HCT116 (cell line): ENCODE measurements around the gene NRCAM. TPM values are rescaled to one million over a fixed set of nuclear protein-coding genes. Genes with fewer than 3 reads are reported as not detected.

Experiments used
- ATAC-seq: fragments of 200-7000 bp; cut with Tn5 transposase; 2 replicates; pipeline ENCODE4 v1.9.1; 2020; ENCODE audit warnings: mild to moderate bottlenecking, moderate library complexity
- BruUV-seq: library from RNA; stranded (reverse); fragments of 400-500 nt; replicated peaks from 2 replicates; lab custom pipeline; 2021; lab: Mats Ljungman, UMichigan
- CTCF ChIA-PET: fragments of 300-600 bp; sonication (Branson Sonifier 250); formaldehyde crosslinking; loops from one replicate; lab custom pipeline; 2021; ENCODE audit warnings: antibody characterized with exemption; lab: Charles Lee
- POLR2A ChIA-PET: fragments of 300-600, 350-600 bp; sonication (Branson Sonifier 250); formaldehyde crosslinking; loops from one replicate; lab custom pipeline; 2021; ENCODE audit warnings: antibody characterized with exemption; lab: Charles Lee
- RAD21 ChIA-PET, 2 experiments: fragments of 300-600 bp; sonication (Branson Sonifier 250); formaldehyde crosslinking; loops; one replicate each; lab custom pipeline; 2023; ENCODE audit warnings: low total read pairs in 2 of 2; ENCODE audit not compliant: uncharacterized antibody in 2 of 2, unreplicated experiment in 2 of 2, low non-redundant PET in 1 of 2; lab: Charles Lee
- DNase-seq: peaks from one replicate; pipeline ENCODE4 v3.0.0-alpha.2; 2010; ENCODE audit warnings: low read depth, low spot score
- H2AFZ ChIP-seq: fragments of 200-600 bp; shearing (Covaris generic), sonication (generic); 2 replicates; pipeline ENCODE4 v1.6.1; 2017; ENCODE audit warnings: low read depth, mixed run types, mixed read lengths, antibody characterized with exemption, low read length; ENCODE audit not compliant: poor library complexity, severe bottlenecking
- H3K27ac ChIP-seq: 2 replicates; pipeline ENCODE4 v1.5.1; 2012; ENCODE audit warnings: low read depth, low read length
- H3K27me3 ChIP-seq: fragments of 200-600 bp; sonication (generic); 2 replicates; pipeline ENCODE4 v1.6.1; 2016; ENCODE audit warnings: mixed run types, low read length, mixed read lengths; ENCODE audit not compliant: insufficient read depth
- H3K36me3 ChIP-seq, 2 experiments: fragments of 200-500 bp in 1 of 2; fragments of 200-600 bp in 1 of 2; sonication (Bioruptor generic) in 1 of 2; sonication (generic) in 1 of 2; 2 replicates each; pipeline versions ENCODE4 v1.5.1 to v1.6.1; 2014 to 2016; ENCODE audit warnings: low read length in 2 of 2, inconsistent platforms in 1 of 2, mixed read lengths in 1 of 2, mixed run types in 1 of 2; ENCODE audit not compliant: insufficient read depth in 2 of 2, control insufficient read depth in 1 of 2
- H3K4me1 ChIP-seq, 2 experiments: fragments of 200-600 bp in 1 of 2; sonication (generic) in 1 of 2; 2 replicates each; pipeline versions ENCODE4 v1.5.1 to v1.6.1; 2012 to 2017; ENCODE audit warnings: low read length in 2 of 2, inconsistent platforms in 1 of 2, mild to moderate bottlenecking in 1 of 2, mixed read lengths in 1 of 2, mixed run types in 1 of 2, moderate library complexity in 1 of 2; ENCODE audit not compliant: insufficient read depth in 2 of 2, control insufficient read depth in 1 of 2
- H3K4me2 ChIP-seq: fragments of 200-600 bp; sonication (generic); 2 replicates; pipeline ENCODE4 v1.6.1; 2017; ENCODE audit warnings: mixed run types, low read length, mixed read lengths
- H3K4me3 ChIP-seq, 2 experiments: fragments of 200-600 bp in 1 of 2; sonication (generic) in 1 of 2; replicated peaks in 1 of 2; 2 replicates each; pipeline ENCODE4 v1.5.1; 2011 to 2016; ENCODE audit warnings: low read length in 2 of 2, control low read depth in 1 of 2, low read depth in 1 of 2, mild to moderate bottlenecking in 1 of 2, mixed read lengths in 1 of 2, mixed run types in 1 of 2
- H3K79me2 ChIP-seq: fragments of 200-600 bp; sonication (generic); 2 replicates; pipeline ENCODE4 v1.6.1; 2017; ENCODE audit warnings: mild to moderate bottlenecking, mixed run types, low read length, moderate library complexity, mixed read lengths; ENCODE audit not compliant: insufficient read depth
- H3K9ac ChIP-seq: fragments of 200-600 bp; sonication (generic); 2 replicates; pipeline ENCODE4 v1.6.1; 2016; ENCODE audit warnings: low read length, mixed read lengths
- H3K9me2 ChIP-seq: fragments of 200-600 bp; sonication (generic), shearing (Covaris generic); 2 replicates; pipeline ENCODE4 v1.6.1; 2017; ENCODE audit warnings: mixed run types, mild to moderate bottlenecking, moderate library complexity; ENCODE audit not compliant: insufficient read depth
- H3K9me3 ChIP-seq, 2 experiments: fragments of 200-500 bp in 1 of 2; fragments of 200-600 bp in 1 of 2; sonication (Bioruptor generic) in 1 of 2; sonication (generic) in 1 of 2; 2 replicates each; pipeline ENCODE4 v1.6.1; 2014 to 2017; ENCODE audit warnings: low read length in 2 of 2, mixed read lengths in 2 of 2, inconsistent platforms in 1 of 2, low read depth in 1 of 2, mild to moderate bottlenecking in 1 of 2, mixed run types in 1 of 2, moderate library complexity in 1 of 2; ENCODE audit not compliant: control insufficient read depth in 1 of 2, insufficient read depth in 1 of 2
- H4K20me1 ChIP-seq: fragments of 200-600 bp; sonication (generic), shearing (Covaris generic); 2 replicates; pipeline ENCODE4 v1.6.1; 2017; ENCODE audit warnings: mixed run types, mild to moderate bottlenecking, moderate library complexity; ENCODE audit not compliant: insufficient read depth
- CBX3 ChIP-seq: IDR thresholded peaks from 2 replicates; pipeline ENCODE4 v1.6.1; 2012; ENCODE audit warnings: low read depth
- CEBPB ChIP-seq: IDR thresholded peaks from 2 replicates; pipeline ENCODE4 v1.6.1; 2012; ENCODE audit warnings: low read depth
- EGR1 ChIP-seq: IDR thresholded peaks from 2 replicates; pipeline ENCODE4 v1.6.1; 2012; ENCODE audit warnings: low read depth
- ELF1 ChIP-seq: IDR thresholded peaks from 2 replicates; pipeline ENCODE4 v1.6.1; 2012; ENCODE audit warnings: low read depth, borderline replicate concordance
- FOSL1 ChIP-seq: IDR thresholded peaks from 2 replicates; pipeline ENCODE4 v1.6.1; 2012; ENCODE audit warnings: low read depth
- JUND ChIP-seq: IDR thresholded peaks from 2 replicates; pipeline ENCODE4 v1.6.1; 2012
- POLR2AphosphoS5 ChIP-seq: IDR thresholded peaks from 2 replicates; pipeline ENCODE4 v1.6.1; 2011; ENCODE audit warnings: mild to moderate bottlenecking, low read depth, low read length, moderate library complexity
- RAD21 ChIP-seq: IDR thresholded peaks from 2 replicates; pipeline ENCODE4 v1.6.1; 2012; ENCODE audit warnings: low read depth, mild to moderate bottlenecking
- SIN3A ChIP-seq: IDR thresholded peaks from 2 replicates; pipeline ENCODE4 v1.6.1; 2012; ENCODE audit warnings: low read depth
- SRF ChIP-seq: IDR thresholded peaks from 2 replicates; pipeline ENCODE4 v1.6.1; 2012; ENCODE audit warnings: low read depth
- TCF7L2 ChIP-seq: IDR thresholded peaks from 2 replicates; pipeline ENCODE4 v1.7.0; 2011; ENCODE audit warnings: borderline replicate concordance, inconsistent platforms; ENCODE audit not compliant: insufficient read depth, insufficient read length; ENCODE audit errors: extremely low read depth
- YY1 ChIP-seq: IDR thresholded peaks from 2 replicates; pipeline ENCODE4 v1.6.1; 2011; ENCODE audit warnings: low read length, low read depth, moderate library complexity, mild to moderate bottlenecking; ENCODE audit not compliant: insufficient replicate concordance; ENCODE audit errors: extremely low read depth
- ZFX ChIP-seq: fragments of 450-650 bp; IDR thresholded peaks from 2 replicates; pipeline ENCODE4 v1.6.1; 2017
- intact Hi-C: fragments of 100-400 bp; cut with micrococcal nuclease; formaldehyde crosslinking; loops from 2 replicates; pipeline ENCODE4 v1.10.0; 2022
- total RNA-seq: library from RNA; stranded (reverse); gene quantifications from one replicate; pipeline ENCODE4 v1.2.1, GENCODE V29; 2021; ENCODE audit not compliant: unreplicated experiment
- TF ChIP-seq, protein P1 (sequence below): IDR thresholded peaks from 2 replicates; pipeline ENCODE4 v1.6.1; 2012
- TF ChIP-seq, protein P2 (sequence below): IDR thresholded peaks from 2 replicates; pipeline ENCODE4 v1.6.1; 2012
- TF ChIP-seq, protein P3 (sequence below), 3 experiments: fragments of 200-600 bp in 1 of 3; sonication (generic) in 1 of 3; IDR thresholded peaks in 2 of 3; conservative IDR thresholded peaks in 1 of 3; 2 replicates each; pipeline ENCODE4 v1.5.1; 2012 to 2017; ENCODE audit warnings: low read depth in 2 of 3, low read length in 2 of 3, antibody characterized with exemption in 1 of 3, borderline replicate concordance in 1 of 3, control low read depth in 1 of 3, mild to moderate bottlenecking in 1 of 3, mixed read lengths in 1 of 3, mixed run types in 1 of 3, moderate library complexity in 1 of 3; ENCODE audit not compliant: insufficient read depth in 1 of 3
- TF ChIP-seq, protein P4 (sequence below): IDR thresholded peaks from 2 replicates; pipeline ENCODE4 v1.6.1; 2011; ENCODE audit warnings: mild to moderate bottlenecking, low read length, moderate library complexity; ENCODE audit not compliant: insufficient replicate concordance; ENCODE audit errors: extremely low read depth

NRCAM gene
- total RNA-seq, 1 experiment from 2014 or later: 0.15 TPM

DNA sequence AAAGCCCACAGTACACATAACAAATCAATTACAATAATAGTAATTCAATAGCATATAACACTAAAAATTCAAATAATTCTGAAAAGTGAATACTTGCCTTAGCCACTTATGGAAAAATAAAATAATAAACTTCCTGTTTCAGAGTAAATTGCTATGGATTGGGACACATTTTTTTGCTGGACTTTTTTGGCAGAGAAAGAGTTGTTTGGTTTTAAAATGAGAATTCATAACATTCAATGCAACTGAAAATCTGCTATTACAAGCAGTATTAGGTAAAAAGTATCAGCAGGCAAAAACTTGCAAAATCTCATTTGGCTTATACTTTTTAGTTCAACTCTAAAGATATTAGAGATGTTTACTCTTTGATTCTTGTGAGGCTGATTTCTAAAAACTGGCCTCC, 141.7 kb downstream of the NRCAM start:
- ChIA-PET RAD21 (no interaction called here), CTCF (no interaction called here), POLR2A (no interaction called here)
- BruUV-seq: no TSS peak
- Histone ChIP-seq H3K4me1 (no peaks in the 10 kb centered on the region), H3K9ac (no peak overlapping the region), H3K79me2 (no peaks in the 10 kb centered on the region), H2AFZ (no peak overlapping the region), H3K27ac (no peak overlapping the region), H3K36me3 (no peaks in the 10 kb centered on the region), H3K9me2 (no peaks in the 10 kb centered on the region), H4K20me1 (no peaks in the 10 kb centered on the region), H3K9me3 (no peaks in the 10 kb centered on the region), H3K27me3 (no peaks in the 10 kb centered on the region), H3K4me2 (no peak overlapping the region), H3K4me3 (no peak overlapping the region)
- ATAC-seq: no peak
- intact Hi-C loops: no loop called here
- TF ChIP-seq CBX3 (no peak), SIN3A (no peak), EGR1 (no peak), ELF1 (no peak), RAD21 (no peak), JUND (no peak), YY1 (no peak), CEBPB (no peak), SRF (no peak), POLR2AphosphoS5 (no peak)
- TF ChIP-seq, protein P1, sequence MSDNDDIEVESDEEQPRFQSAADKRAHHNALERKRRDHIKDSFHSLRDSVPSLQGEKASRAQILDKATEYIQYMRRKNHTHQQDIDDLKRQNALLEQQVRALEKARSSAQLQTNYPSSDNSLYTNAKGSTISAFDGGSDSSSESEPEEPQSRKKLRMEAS: no peak
- TF ChIP-seq, protein P2, sequence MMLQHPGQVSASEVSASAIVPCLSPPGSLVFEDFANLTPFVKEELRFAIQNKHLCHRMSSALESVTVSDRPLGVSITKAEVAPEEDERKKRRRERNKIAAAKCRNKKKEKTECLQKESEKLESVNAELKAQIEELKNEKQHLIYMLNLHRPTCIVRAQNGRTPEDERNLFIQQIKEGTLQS: no peak
- no peak for DNase-seq

DNA sequence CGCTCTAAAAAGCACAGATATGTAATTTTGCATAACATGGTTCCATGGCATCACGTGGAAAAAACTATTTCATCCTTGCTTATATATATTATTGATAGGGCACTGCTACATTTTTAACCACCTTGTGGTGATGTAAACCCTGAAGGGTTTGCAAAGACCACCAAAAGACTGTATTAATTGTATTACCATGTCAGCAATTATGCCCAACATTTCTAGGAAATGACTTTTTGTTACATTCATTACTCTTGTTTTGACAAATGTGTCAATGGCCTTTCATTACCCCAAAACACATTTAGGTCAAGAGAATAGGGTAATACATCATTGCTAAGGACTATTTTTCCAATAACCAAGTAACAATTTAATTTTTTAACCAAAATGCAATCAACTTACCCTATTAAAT, 142.2 kb downstream of the NRCAM start:
- no peaks in the 10 kb centered on the region for H3K36me3 ChIP-seq

More for the DNA sequence above, 142.2 kb downstream of the NRCAM start:
- ChIA-PET POLR2A (no interaction called here), RAD21 (no interaction called here), CTCF (no interaction called here)
- intact Hi-C loops: no loop called here
- H2AFZ ChIP-seq: no peak overlapping the region
- no peaks in the 10 kb centered on the region for H3K9me2 ChIP-seq
- DNase-seq (no peak), ATAC-seq (no peak)
- no peaks in the 10 kb centered on the region for H3K79me2 ChIP-seq
- H3K9ac ChIP-seq: no peak overlapping the region
- H3K4me3 ChIP-seq: no peak overlapping the region
- no peaks in the 10 kb centered on the region for H3K27me3 ChIP-seq
- no TSS peak for BruUV-seq
- TF ChIP-seq SRF: no peak
- TF ChIP-seq, protein P3, sequence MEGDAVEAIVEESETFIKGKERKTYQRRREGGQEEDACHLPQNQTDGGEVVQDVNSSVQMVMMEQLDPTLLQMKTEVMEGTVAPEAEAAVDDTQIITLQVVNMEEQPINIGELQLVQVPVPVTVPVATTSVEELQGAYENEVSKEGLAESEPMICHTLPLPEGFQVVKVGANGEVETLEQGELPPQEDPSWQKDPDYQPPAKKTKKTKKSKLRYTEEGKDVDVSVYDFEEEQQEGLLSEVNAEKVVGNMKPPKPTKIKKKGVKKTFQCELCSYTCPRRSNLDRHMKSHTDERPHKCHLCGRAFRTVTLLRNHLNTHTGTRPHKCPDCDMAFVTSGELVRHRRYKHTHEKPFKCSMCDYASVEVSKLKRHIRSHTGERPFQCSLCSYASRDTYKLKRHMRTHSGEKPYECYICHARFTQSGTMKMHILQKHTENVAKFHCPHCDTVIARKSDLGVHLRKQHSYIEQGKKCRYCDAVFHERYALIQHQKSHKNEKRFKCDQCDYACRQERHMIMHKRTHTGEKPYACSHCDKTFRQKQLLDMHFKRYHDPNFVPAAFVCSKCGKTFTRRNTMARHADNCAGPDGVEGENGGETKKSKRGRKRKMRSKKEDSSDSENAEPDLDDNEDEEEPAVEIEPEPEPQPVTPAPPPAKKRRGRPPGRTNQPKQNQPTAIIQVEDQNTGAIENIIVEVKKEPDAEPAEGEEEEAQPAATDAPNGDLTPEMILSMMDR (IDR thresholded peaks at IDR 0.05 in 2 of 3, conservative IDR thresholded peaks at IDR 0.05 in 1 of 3; ENCODE audit: borderline replicate concordance in 1 of 3, insufficient read depth in 1 of 3, low read depth in 2 of 3, low read length in 2 of 3): no peak
- TF ChIP-seq TCF7L2: no peak
- TF ChIP-seq, protein P4, sequence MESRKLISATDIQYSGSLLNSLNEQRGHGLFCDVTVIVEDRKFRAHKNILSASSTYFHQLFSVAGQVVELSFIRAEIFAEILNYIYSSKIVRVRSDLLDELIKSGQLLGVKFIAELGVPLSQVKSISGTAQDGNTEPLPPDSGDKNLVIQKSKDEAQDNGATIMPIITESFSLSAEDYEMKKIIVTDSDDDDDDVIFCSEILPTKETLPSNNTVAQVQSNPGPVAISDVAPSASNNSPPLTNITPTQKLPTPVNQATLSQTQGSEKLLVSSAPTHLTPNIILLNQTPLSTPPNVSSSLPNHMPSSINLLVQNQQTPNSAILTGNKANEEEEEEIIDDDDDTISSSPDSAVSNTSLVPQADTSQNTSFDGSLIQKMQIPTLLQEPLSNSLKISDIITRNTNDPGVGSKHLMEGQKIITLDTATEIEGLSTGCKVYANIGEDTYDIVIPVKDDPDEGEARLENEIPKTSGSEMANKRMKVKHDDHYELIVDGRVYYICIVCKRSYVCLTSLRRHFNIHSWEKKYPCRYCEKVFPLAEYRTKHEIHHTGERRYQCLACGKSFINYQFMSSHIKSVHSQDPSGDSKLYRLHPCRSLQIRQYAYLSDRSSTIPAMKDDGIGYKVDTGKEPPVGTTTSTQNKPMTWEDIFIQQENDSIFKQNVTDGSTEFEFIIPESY: no peak
- TF ChIP-seq ELF1: no peak
- no peak for TF ChIP-seq ZFX
- TF ChIP-seq, protein P1: no peak
- TF ChIP-seq RAD21: no peak
- TF ChIP-seq FOSL1: no peak
- TF ChIP-seq CEBPB: no peak
- TF ChIP-seq CBX3: no peak
- no peaks in the 10 kb centered on the region for H4K20me1 ChIP-seq
- no peaks in the 10 kb centered on the region for H3K4me1 ChIP-seq
- no peak overlapping the region for H3K27ac ChIP-seq
- H3K4me2 ChIP-seq: no peak overlapping the region
- no peaks in the 10 kb centered on the region for H3K9me3 ChIP-seq
